ENCODE results near the gene ZNF791.
"Not testable (repeated sequence)": the region's sequence is repeated elsewhere in the genome, so short reads cannot be mapped to it uniquely, and the experiment has no call there.

The ZNF791 gene
- 120 reads per million, percentile 86 among the genes with 10 or more reads in this experiment for total RNA-seq

- peak; percentile 95 for DNase-seq
These were observed at the start of gene ZNF791, which contains the start of gene ZNF490 for GRCh38 chr19:12610540-12611360. TSS of gene ZNF791 (plus strand) at chr19:12610920. CDS start at chr19:12611080, 160 bp downstream. TSS of gene ZNF490 (minus strand) at chr19:12610813. CDS start at chr19:12610680, 133 bp downstream.

GRCh38 chr19:12564016-12564664 is 46.6 kb upstream of the ZNF791 start:
- peak; percentile 88 for DNase-seq

GRCh38 chr19:12566380-12566779 is 44.3 kb upstream of the ZNF791 start:
- DNase-seq: not testable (repeated sequence)

GRCh38 chr19:12567951-12568350 is 42.8 kb upstream of the ZNF791 start:
- no peak for DNase-seq

GRCh38 chr19:12574036-12574435 is 36.7 kb upstream of the ZNF791 start:
- DNase-seq: no peak

GRCh38 chr19:12578641-12579040 is 32.1 kb upstream of the ZNF791 start:
- DNase-seq: no peak

- DNase-seq: no peak
These were observed 30.5 kb upstream of the ZNF791 start for GRCh38 chr19:12580180-12580694.

- no peak for DNase-seq
These were observed 29.6 kb upstream of the ZNF791 start for GRCh38 chr19:12581100-12581499.

- no peak for DNase-seq
These were observed 14.2 kb upstream of the ZNF791 start for GRCh38 chr19:12596485-12596884.

GRCh38 chr19:12596927-12597548 is 13.7 kb upstream of the ZNF791 start:
- no peak for DNase-seq

- no peak for DNase-seq
These were observed 13.1 kb upstream of the ZNF791 start for GRCh38 chr19:12597594-12597993.

GRCh38 chr19:12603714-12604113 is 7.0 kb upstream of the ZNF791 start:
- DNase-seq: peak; percentile 24

- DNase-seq: no peak
These were observed 3.9 kb upstream of the ZNF791 start for GRCh38 chr19:12606796-12607195.

- no peak for DNase-seq
These were observed 3.1 kb upstream of the ZNF791 start for GRCh38 chr19:12607631-12608030.

GRCh38 chr19:12611361-12611699 is 610 bp downstream of the ZNF791 start:
- DNase-seq: no peak

GRCh38 chr19:12617646-12618045 is 6.9 kb downstream of the ZNF791 start:
- no peak for DNase-seq

GRCh38 chr19:12621253-12622024 is 10.7 kb downstream of the ZNF791 start:
- DNase-seq: not testable (repeated sequence)

GRCh38 chr19:12623361-12624031 is 12.8 kb downstream of the ZNF791 start:
- DNase-seq: no peak

GRCh38 chr19:12626958-12627357 is 16.2 kb downstream of the ZNF791 start:
- no peak for DNase-seq

GRCh38 chr19:12628040-12629022 is 17.6 kb downstream of the ZNF791 start:
- no peak for DNase-seq

GRCh38 chr19:12629215-12629614 is 18.5 kb downstream of the ZNF791 start:
- DNase-seq: no peak

Measured in effector CD4-positive, alpha-beta T cell (primary cell).